Thyroid gland (tissue), 4 donors: Measurements from ENCODE around the gene GATA5.

Source experiments
- CTCF ChIP-seq, 6 experiments: fragments of 200-600 bp in 3 of 6; fragments of 450-650 bp in 3 of 6; sonication (generic) in 3 of 6; IDR thresholded peaks; one replicate each; pipeline ENCODE4 v1.5.1; 2016 to 2019; ENCODE audit warnings: antibody characterized with exemption in 6 of 6, mild to moderate bottlenecking in 2 of 6, inconsistent platforms in 1 of 6, moderate library complexity in 1 of 6
- POLR2A ChIP-seq, 2 donors: fragments of 450-650 bp; IDR thresholded peaks; one replicate each; pipeline ENCODE4 v1.6.1; 2017; ENCODE audit warnings: antibody characterized with exemption in 2 of 2, mild to moderate bottlenecking in 2 of 2, moderate library complexity in 1 of 2

- TF ChIP-seq POLR2A (IDR thresholded peaks at IDR 0.05) (no peak), CTCF (IDR thresholded peaks at IDR 0.05) (no peak)
These were observed 58.9 kb downstream of the GATA5 start for GRCh38 chr20:62416651-62417637.
